HEK293 (cell line): ENCODE data around the gene CLCA1.

Experiments used
- CTCF ChIA-PET: fragments of 350-600 bp; formaldehyde crosslinking; extraction: SDS; loops from one replicate; lab custom pipeline; 2021; ENCODE audit warnings: antibody characterized with exemption; lab: Yijun Ruan, JAX
- POLR2A ChIA-PET: fragments of 300-600 bp; formaldehyde crosslinking; extraction: SDS; loops from one replicate; lab custom pipeline; 2020; ENCODE audit warnings: antibody characterized with exemption, inconsistent platforms; lab: Yijun Ruan, JAX
- H3K27ac ChIP-seq: fragments of 200-500 bp; sonication (Bioruptor generic); 2 replicates; pipeline ENCODE4 v1.5.1; 2014; ENCODE audit warnings: low read depth, low read length, control low read depth, inconsistent platforms; ENCODE audit errors: extremely low read depth
- H3K36me3 ChIP-seq, 2 experiments: fragments of 200-500 bp in 1 of 2; sonication (Bioruptor generic) in 1 of 2; 1 replicate in 1 of 2; 2 replicates in 1 of 2; pipeline ENCODE4 v1.5.1; 2014 to 2017; ENCODE audit warnings: inconsistent platforms in 2 of 2, low read length in 2 of 2; ENCODE audit not compliant: control insufficient read depth in 2 of 2, insufficient read depth in 1 of 2
- H3K4me1 ChIP-seq: fragments of 200-500 bp; sonication (Bioruptor generic); 2 replicates; pipeline ENCODE4 v1.5.1; 2014; ENCODE audit warnings: mild to moderate bottlenecking, low read length, inconsistent platforms; ENCODE audit not compliant: control insufficient read depth, insufficient read depth
- H3K4me3 ChIP-seq: 2 replicates; pipeline ENCODE4 v1.5.1; 2011; ENCODE audit warnings: low read depth, mild to moderate bottlenecking, control low read depth, low read length, moderate library complexity
- H3K9me3 ChIP-seq: fragments of 200-500 bp; sonication (Bioruptor generic); 2 replicates; pipeline ENCODE4 v1.5.1; 2014; ENCODE audit warnings: low read depth, low read length, inconsistent platforms; ENCODE audit not compliant: control insufficient read depth, insufficient read depth
- HOXA7 ChIP-seq: sonication (generic); formaldehyde crosslinking; IDR thresholded peaks from 2 replicates; pipeline ENCODE4 v1.8.1; 2022; ENCODE audit warnings: missing genetic modification reagents, borderline replicate concordance
- KLF10 ChIP-seq: fragments of 450-650 bp; IDR thresholded peaks from 2 replicates; pipeline ENCODE4 v1.5.1; 2018; ENCODE audit warnings: missing biosample characterization, mild to moderate bottlenecking, missing genetic modification characterization
- SP3 ChIP-seq: fragments of 450-650 bp; formaldehyde crosslinking; IDR thresholded peaks from 2 replicates; pipeline ENCODE4 v1.5.1; 2016; ENCODE audit warnings: missing biosample characterization, missing genetic modification characterization
- ZBTB17 ChIP-seq: fragments of 450-650 bp; formaldehyde crosslinking; IDR thresholded peaks from 2 replicates; pipeline ENCODE4 v1.5.1; 2016; ENCODE audit warnings: missing biosample characterization, missing genetic modification characterization
- ZBTB48 ChIP-seq: fragments of 450-650 bp; formaldehyde crosslinking; IDR thresholded peaks from 2 replicates; pipeline ENCODE4 v1.5.1; 2016; ENCODE audit warnings: missing biosample characterization, missing genetic modification characterization
- ZNF112 ChIP-seq: fragments of 450-650 bp; formaldehyde crosslinking; IDR thresholded peaks from 2 replicates; pipeline ENCODE4 v1.5.0; 2017; ENCODE audit warnings: missing biosample characterization, missing genetic modification characterization
- ZNF146 ChIP-seq: fragments of 450-650 bp; formaldehyde crosslinking; IDR thresholded peaks from 2 replicates; pipeline ENCODE4 v1.5.1; 2016; ENCODE audit warnings: missing biosample characterization, missing genetic modification characterization
- ZNF16 ChIP-seq: fragments of 450-650 bp; formaldehyde crosslinking; IDR thresholded peaks from 2 replicates; pipeline ENCODE4 v1.5.1; 2016; ENCODE audit warnings: low read depth, missing biosample characterization, missing genetic modification characterization
- ZNF184 ChIP-seq: fragments of 450-650 bp; IDR thresholded peaks from 2 replicates; pipeline ENCODE4 v1.5.1; 2018; ENCODE audit warnings: missing biosample characterization, mild to moderate bottlenecking, missing genetic modification characterization
- ZNF19 ChIP-seq: fragments of 450-650 bp; formaldehyde crosslinking; IDR thresholded peaks from 2 replicates; pipeline ENCODE4; 2016; ENCODE audit warnings: missing biosample characterization, missing genetic modification characterization, low read depth
- ZNF221 ChIP-seq: fragments of 450-650 bp; formaldehyde crosslinking; IDR thresholded peaks from 2 replicates; pipeline ENCODE4 v1.5.1; 2017; ENCODE audit warnings: missing biosample characterization, missing genetic modification characterization, borderline replicate concordance
- ZNF266 ChIP-seq: fragments of 450-650 bp; formaldehyde crosslinking; IDR thresholded peaks from 2 replicates; pipeline ENCODE4 v1.5.1; 2016; ENCODE audit warnings: missing biosample characterization, missing genetic modification characterization, low read depth
- ZNF354C ChIP-seq: fragments of 450-650 bp; formaldehyde crosslinking; IDR thresholded peaks from 2 replicates; pipeline ENCODE4 v1.5.1; 2016; ENCODE audit warnings: missing biosample characterization, missing genetic modification characterization, low read depth, borderline replicate concordance
- ZNF362 ChIP-seq: fragments of 450-650 bp; formaldehyde crosslinking; IDR thresholded peaks from 2 replicates; pipeline ENCODE4 v1.5.1; 2016; ENCODE audit warnings: missing biosample characterization, missing genetic modification characterization
- ZNF366 ChIP-seq: fragments of 450-650 bp; formaldehyde crosslinking; conservative IDR thresholded peaks from 2 replicates; pipeline ENCODE4 v1.5.1; 2016; ENCODE audit warnings: missing biosample characterization, missing genetic modification characterization
- ZNF398 ChIP-seq: fragments of 450-650 bp; formaldehyde crosslinking; IDR thresholded peaks from 2 replicates; pipeline ENCODE4 v1.5.1; 2017; ENCODE audit warnings: missing biosample characterization, missing genetic modification characterization
- ZNF544 ChIP-seq: fragments of 450-650 bp; formaldehyde crosslinking; IDR thresholded peaks from 2 replicates; pipeline ENCODE4 v1.5.0; 2017; ENCODE audit warnings: missing biosample characterization, missing genetic modification characterization
- ZNF549 ChIP-seq: fragments of 450-650 bp; IDR thresholded peaks from 2 replicates; pipeline ENCODE4 v1.5.1; 2018; ENCODE audit warnings: missing biosample characterization, missing genetic modification characterization, mild to moderate bottlenecking, inconsistent platforms, moderate library complexity
- ZNF560 ChIP-seq: fragments of 450-650 bp; formaldehyde crosslinking; IDR thresholded peaks from 2 replicates; pipeline ENCODE4 v1.5.1; 2017; ENCODE audit warnings: missing biosample characterization, missing genetic modification characterization, borderline replicate concordance
- ZNF571 ChIP-seq: fragments of 450-650 bp; formaldehyde crosslinking; IDR thresholded peaks from 2 replicates; pipeline ENCODE4 v1.5.0; 2017; ENCODE audit warnings: missing biosample characterization, missing genetic modification characterization
- ZNF677 ChIP-seq: fragments of 450-650 bp; IDR thresholded peaks from 2 replicates; pipeline ENCODE4 v1.5.0; 2018; ENCODE audit warnings: missing biosample characterization, mild to moderate bottlenecking, missing genetic modification characterization, moderate library complexity
- ZNF747 ChIP-seq: fragments of 450-650 bp; formaldehyde crosslinking; IDR thresholded peaks from 2 replicates; pipeline ENCODE4 v1.5.1; 2016; ENCODE audit warnings: missing biosample characterization, missing genetic modification characterization
- ZNF768 ChIP-seq: fragments of 450-650 bp; formaldehyde crosslinking; IDR thresholded peaks from 2 replicates; pipeline ENCODE4 v1.5.1; 2018; ENCODE audit warnings: missing biosample characterization, mild to moderate bottlenecking, missing genetic modification characterization
- ZNF776 ChIP-seq: fragments of 450-650 bp; formaldehyde crosslinking; IDR thresholded peaks from 2 replicates; pipeline ENCODE4 v1.5.0; 2017; ENCODE audit warnings: missing biosample characterization, missing genetic modification characterization, borderline replicate concordance
- ZNF843 ChIP-seq: fragments of 450-650 bp; formaldehyde crosslinking; IDR thresholded peaks from 2 replicates; pipeline ENCODE4 v1.5.1; 2016; ENCODE audit warnings: missing biosample characterization, missing genetic modification characterization

Gene CLCA1

GRCh38 chr1:86434059-86434458 lies 34.7 kb upstream of the CLCA1 start:
- Histone ChIP-seq H3K4me1 (no peaks in the 10 kb centered on the region), H3K27ac (no peak overlapping the region), H3K9me3 (no peaks in the 10 kb centered on the region), H3K4me3 (no peak overlapping the region), H3K36me3 (no peaks in the 10 kb centered on the region)
- TF ChIP-seq HOXA7 (no peak), ZNF366 (tag by site-specific recombination) (no peak), ZNF776 (tag by site-specific recombination) (no peak), ZNF768 (no peak), KLF10 (tag by site-specific recombination) (no peak)
- CTCF ChIA-PET: no interaction called here
- POLR2A ChIA-PET: no interaction called here

- Histone ChIP-seq H3K27ac (no peak overlapping the region), H3K4me1 (no peaks in the 10 kb centered on the region), H3K9me3 (no peaks in the 10 kb centered on the region), H3K36me3 (no peaks in the 10 kb centered on the region), H3K4me3 (no peak overlapping the region)
- CTCF ChIA-PET: no interaction called here
- POLR2A ChIA-PET: no interaction called here
- TF ChIP-seq ZNF571 (tag by site-specific recombination) (no peak), ZNF19 (tag by site-specific recombination) (no peak), ZNF266 (tag by site-specific recombination) (no peak), ZBTB17 (no peak), ZNF112 (tag by site-specific recombination) (no peak), ZNF677 (tag by site-specific recombination) (no peak), ZNF549 (no peak)
Observed at GRCh38 chr1:86435327-86435726, 33.4 kb upstream of the CLCA1 start.

- no peaks in the 10 kb centered on the region for H3K4me1 ChIP-seq
- POLR2A ChIA-PET: no interaction called here
- CTCF ChIA-PET: interaction anchor here (0.5 kb wide), 1 partner anchor 66 kb away, joined by 3 read pairs; no protein-coding TSS in a partner anchor
- no peaks in the 10 kb centered on the region for H3K36me3 ChIP-seq
- H3K27ac ChIP-seq: no peak overlapping the region
- no peak for TF ChIP-seq SP3 (tag by site-specific recombination)
- TF ChIP-seq ZNF184: no peak
- TF ChIP-seq ZNF747: no peak
- TF ChIP-seq ZNF362 (tag by site-specific recombination): no peak
- no peak for TF ChIP-seq ZNF354C (tag by site-specific recombination)
- no peak for TF ChIP-seq ZNF398 (tag by site-specific recombination)
- no peak for TF ChIP-seq ZNF16 (tag by site-specific recombination)
- no peak for TF ChIP-seq ZNF544 (tag by site-specific recombination)
- no peak for TF ChIP-seq ZNF843
- no peak for TF ChIP-seq ZNF221 (tag by site-specific recombination)
- no peak for TF ChIP-seq ZNF19 (tag by site-specific recombination)
- TF ChIP-seq ZNF560 (tag by site-specific recombination): no peak
- TF ChIP-seq ZNF112 (tag by site-specific recombination): no peak
- TF ChIP-seq ZNF146 (tag by site-specific recombination): no peak
- TF ChIP-seq ZBTB48: no peak
- TF ChIP-seq, all 188 proteins: peak for 0
- H3K4me3 ChIP-seq: no peak overlapping the region
- H3K9me3 ChIP-seq: no peaks in the 10 kb centered on the region
Observed at GRCh38 chr1:86436041-86436440, 32.7 kb upstream of the CLCA1 start.
